ENCODE data around the gene ANKRD44.
A peak's percentile ranks its signal among the peaks of the same experiment; 100 is the strongest.

ANKRD44 gene

GRCh38 chr2:197236159-197236558, 74.4 kb downstream of the ANKRD44 start:
- no peak for DNase-seq

- no peak for DNase-seq
Measured at GRCh38 chr2:197235711-197236110, 74.9 kb downstream of the ANKRD44 start.

GRCh38 chr2:197234671-197235191, 75.8 kb downstream of the ANKRD44 start:
- no peak for DNase-seq

DNA sequence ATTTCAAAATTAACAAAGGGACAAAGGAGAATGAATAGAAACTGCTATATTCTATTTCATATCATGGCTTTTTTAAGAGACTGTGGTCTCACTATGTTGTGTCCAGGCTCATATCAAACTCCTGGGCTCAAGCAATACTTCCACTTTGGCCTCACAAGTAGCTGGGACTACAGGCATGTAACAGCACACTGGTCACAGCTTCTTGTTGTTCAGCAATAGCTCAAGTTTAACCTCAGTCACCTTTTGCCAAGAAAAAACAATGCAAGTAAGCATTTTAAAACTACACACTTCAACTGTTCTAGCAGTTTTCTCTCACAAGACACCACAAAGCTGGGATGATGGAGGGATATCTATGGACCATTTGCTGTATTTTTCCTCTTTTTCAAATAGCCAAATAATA, 77.1 kb downstream of the ANKRD44 start:
- no peak for DNase-seq

GRCh38 chr2:197232010-197232409, 78.6 kb downstream of the ANKRD44 start:
- DNase-seq, result no peak

DNA sequence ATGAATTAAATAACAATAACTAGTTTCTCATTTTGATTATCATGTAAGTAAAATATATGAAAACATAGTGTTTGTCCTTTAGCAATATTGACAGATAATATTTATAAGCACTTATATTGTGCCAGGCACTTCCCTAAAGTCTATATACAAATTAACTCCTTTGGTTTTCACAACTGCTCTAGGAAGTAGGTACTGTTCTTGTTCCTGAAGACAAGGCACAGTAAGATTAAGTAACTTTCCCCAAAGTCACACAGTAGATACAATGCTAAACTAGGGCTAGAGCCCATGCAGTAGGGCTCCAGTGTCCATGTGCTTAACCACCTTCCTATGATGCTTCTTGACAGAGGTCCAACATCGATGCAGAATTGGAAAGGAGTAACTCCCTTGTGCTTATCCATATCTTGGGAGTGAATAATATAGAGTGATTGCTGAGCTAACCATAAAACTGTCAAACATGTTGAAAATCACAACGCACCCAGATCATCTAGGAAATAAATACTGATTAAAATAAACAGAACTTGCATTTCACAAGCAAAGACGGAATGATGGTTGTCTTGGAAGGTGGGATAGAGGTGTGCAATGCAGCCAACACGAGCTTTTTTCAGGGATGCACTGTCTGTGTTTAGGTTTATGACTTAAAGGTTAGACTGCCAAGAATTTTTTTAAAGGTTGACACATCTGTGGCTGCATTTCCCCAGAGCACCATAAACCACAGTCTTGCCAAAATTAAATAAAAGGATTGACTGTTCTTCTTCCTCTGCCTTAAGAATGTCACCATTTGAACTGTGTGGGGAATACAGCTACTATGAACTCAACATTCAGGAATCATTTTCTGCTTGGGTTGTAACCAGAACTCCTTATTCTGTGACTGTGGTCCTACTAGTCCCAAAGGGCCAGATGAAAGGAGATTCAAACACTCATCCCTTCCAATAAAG, 80.8 kb downstream of the ANKRD44 start:
- DNase-seq, result no peak

GRCh38 chr2:197223451-197223850, 87.1 kb downstream of the ANKRD44 start:
- no peak for DNase-seq

DNA sequence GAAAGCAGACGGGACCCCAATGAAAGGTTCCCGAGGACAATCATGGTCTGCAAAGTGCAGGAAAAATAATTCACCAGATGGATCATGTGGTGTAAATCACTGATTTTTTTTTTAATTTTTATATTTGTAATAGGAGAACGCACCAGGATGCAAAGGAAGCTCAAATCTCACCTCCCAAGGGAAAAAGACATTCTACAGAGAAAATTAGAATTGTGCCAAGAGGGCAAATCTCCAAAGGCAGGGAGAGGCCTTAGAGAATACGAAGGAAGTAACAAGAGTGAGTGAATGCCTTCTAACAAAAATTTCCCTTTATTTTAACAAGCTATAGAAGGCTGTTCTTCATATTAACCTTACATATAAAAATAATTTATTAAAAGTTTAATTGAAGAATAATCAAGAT, 90.9 kb downstream of the ANKRD44 start:
- no peak for DNase-seq

- DNase-seq, result no peak
Measured at GRCh38 chr2:197217541-197217940, 93.0 kb downstream of the ANKRD44 start.

DNA sequence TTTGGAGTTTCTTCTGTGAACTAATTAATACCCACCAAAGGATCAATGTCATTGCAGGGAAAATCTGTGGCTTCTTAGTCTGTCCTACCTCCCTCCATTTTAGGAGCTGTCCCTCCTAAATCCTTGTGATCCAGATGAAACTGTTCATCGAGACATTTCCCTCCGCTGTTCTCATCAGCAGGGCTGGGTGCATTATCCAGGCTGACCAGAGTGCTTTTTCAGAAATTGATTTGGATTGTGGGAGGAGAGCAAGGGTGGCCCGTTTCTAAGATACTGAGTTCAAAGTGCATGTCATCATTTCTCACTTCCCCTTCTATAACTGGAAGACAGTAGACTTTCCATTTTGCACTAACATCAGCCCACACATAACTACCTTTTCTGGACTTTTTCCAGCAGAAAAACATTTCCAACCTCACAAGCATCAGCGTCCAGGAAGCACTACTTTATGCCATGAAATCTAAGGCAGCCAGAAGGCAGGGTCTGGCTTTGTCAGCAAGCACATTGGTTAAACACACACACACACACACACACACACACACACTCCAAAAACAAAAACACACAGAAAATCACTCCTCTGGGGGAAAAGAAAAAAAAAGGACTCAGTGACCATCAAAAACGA, 94.1 kb downstream of the ANKRD44 start:
- DNase-seq, result no peak

DNA sequence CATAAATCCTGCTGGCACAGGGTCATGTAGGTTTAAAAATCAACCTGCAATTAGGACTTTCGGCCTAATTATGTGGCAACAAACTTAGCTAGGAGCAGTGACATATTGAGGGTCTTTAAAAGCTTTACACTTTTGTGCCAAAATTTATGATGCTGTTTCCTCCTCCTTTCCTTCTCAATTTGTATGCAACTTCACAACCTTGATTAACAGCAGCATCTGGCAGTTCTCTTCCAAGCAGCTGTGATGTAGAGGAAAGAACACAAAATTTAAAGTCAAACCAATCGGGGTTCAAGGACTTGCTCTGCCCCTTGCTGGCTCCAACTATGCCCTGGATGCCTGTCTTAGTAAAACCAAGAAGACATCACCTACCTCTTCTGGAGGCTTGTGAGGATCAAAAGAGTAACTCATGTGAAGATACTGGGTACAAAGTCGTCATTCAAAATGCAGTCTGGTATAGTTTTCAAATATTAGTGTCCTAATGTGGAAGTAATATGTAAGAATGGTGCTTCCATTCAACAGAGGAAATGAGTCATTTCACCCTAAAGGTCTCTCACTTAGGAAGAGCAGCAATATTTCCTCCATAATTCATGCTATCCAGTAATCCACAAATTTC, 94.7 kb downstream of the ANKRD44 start:
- no peak for DNase-seq

- no peak for DNase-seq
Measured at GRCh38 chr2:197212344-197213262, 98.0 kb downstream of the ANKRD44 start.

GRCh38 chr2:197211881-197212342, 98.7 kb downstream of the ANKRD44 start:
- peak; percentile 47 for DNase-seq

DNA sequence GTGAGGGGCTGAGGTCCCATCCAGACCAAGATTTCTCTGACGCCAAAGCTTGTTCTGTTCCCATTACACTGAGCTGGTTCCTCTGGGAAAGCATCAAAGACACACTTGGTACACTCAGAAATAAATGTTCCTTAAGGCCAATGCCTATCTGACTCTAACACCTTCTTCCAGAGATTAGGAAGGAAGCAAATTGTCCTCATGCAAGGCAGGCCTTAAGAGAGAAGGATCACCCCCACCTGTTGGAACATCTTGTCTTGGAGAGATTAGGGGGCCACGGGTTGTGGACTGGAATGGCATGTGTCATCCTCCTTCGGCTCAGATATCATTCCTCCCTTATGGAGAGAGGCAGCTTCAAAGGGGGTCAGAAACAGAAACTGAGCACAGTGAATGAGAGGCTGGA, 100.2 kb downstream of the ANKRD44 start:
- DNase-seq, result no peak

DNA sequence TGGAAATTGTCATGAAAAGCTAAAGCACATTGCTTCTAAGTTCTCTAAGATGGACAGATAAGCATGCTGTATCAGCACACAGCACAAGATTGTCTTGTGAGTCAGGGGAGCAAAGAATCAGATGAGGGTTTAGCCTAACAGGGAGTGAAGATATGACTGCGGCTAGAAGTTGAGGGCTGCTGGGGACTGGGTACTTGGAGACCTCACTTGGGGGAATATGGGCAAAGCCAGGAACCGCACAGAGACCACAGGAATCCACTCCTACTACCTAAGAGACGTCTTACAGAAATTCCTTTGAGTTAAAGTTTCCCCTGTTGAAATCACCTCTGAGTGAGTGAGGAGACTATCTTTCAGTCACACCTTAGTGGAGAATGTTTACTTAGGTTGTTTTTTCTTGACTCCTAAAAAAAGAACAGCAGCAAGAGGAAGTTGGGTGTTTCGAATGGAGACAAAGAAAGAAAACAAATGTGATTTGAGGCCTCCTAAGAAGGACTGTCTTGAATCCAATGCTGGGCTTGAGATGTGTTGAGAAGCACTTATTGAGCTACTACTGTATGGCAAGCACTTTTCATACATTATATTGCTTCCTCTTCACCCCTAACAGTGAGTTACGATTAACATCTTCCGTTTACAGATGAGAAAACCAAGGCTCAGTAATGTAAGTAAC, 100.7 kb downstream of the ANKRD44 start:
- DNase-seq, result peak; percentile 67

DNA sequence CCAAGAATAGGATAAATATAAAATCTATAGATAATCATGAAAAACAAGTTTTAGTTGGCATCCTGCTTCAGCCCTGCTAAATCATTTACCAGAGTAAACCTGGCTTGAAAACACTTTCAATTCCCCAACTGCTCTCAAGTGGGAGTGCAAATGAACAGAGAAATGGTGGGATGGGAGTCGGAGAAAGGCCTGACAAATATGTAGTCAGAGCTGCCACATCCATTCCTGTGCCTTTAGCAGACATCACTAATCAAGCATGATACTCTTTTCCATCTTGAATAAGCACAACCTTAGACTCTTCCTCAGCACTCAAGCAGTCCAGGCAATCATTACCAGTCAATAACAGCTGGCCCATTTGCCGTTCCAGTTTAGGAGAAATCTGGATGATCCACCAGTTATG, 101.3 kb downstream of the ANKRD44 start:
- no peak for DNase-seq

GRCh38 chr2:197208841-197209240, 101.7 kb downstream of the ANKRD44 start:
- DNase-seq, result no peak

DNA sequence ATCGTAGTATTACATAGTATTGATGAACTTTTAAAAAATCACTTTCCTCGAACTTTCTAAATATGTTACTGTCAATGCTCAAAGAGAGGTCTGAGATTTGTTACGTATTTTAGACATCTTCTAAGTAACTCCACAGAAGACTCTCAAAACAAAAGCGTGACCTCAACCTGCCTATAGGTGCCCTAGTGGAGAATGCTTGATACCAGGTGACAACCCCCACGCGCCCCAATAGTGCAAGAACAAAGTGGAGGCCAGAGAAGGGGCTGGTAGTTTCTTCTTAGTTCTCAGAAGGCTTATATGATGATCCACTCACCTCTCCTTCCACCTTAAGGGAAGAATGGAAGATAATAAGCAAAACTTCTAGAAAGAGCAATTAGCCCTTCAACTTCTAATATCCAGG, 102.6 kb downstream of the ANKRD44 start:
- DNase-seq, result peak; percentile 32

- no peak for DNase-seq
Measured at GRCh38 chr2:197207598-197207997, 103.0 kb downstream of the ANKRD44 start.

GRCh38 chr2:197207106-197207505, 103.5 kb downstream of the ANKRD44 start:
- DNase-seq, result no peak

- DNase-seq, result peak; percentile 75
Measured at GRCh38 chr2:197205585-197206215, 104.9 kb downstream of the ANKRD44 start.
